SH-SY5Y (cell line): ENCODE data around the gene SMYD3.

Experiments
- GATA2 ChIP-seq: IDR thresholded peaks from 2 replicates; pipeline ENCODE4 v1.6.1; 2011; ENCODE audit warnings: mild to moderate bottlenecking, low read depth, low read length
- GATA3 ChIP-seq: IDR thresholded peaks from 2 replicates; pipeline ENCODE4 v1.6.1; 2011; ENCODE audit warnings: low read depth, mild to moderate bottlenecking, low read length, moderate library complexity

The SMYD3 gene

GRCh38 chr1:246311461-246311860 is 195.6 kb downstream of the SMYD3 start:
- no peak for TF ChIP-seq GATA3
- TF ChIP-seq GATA2, result no peak

GRCh38 chr1:246309247-246309884 is 197.7 kb downstream of the SMYD3 start:
- TF ChIP-seq GATA2 (no peak), GATA3 (no peak)

DNA sequence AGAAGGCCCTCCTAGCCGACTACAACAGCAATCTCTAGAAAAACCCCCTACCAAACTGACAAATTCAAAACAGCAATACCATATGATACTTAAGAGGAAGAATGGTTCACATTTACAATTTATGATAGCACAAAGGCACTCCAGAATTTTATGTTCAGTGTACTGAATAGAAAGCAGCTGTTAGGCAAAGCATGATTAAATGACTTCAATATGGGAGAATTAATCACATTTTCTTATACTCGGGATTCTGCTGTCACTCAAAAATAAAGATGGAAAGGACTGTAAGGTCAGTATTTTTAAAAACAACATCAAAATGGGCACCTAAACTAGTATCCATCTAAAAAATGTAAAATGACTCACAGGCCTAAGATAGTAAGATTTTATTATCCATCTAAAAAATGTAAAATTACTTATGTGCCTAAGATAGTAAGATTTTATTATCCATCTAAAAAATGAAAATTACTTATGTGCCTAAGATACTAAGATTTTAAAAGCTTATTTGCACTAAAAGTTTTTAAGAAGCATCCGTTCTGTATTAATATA is 198.5 kb downstream of the SMYD3 start:
- TF ChIP-seq GATA2, result no peak
- no peak for TF ChIP-seq GATA3

DNA sequence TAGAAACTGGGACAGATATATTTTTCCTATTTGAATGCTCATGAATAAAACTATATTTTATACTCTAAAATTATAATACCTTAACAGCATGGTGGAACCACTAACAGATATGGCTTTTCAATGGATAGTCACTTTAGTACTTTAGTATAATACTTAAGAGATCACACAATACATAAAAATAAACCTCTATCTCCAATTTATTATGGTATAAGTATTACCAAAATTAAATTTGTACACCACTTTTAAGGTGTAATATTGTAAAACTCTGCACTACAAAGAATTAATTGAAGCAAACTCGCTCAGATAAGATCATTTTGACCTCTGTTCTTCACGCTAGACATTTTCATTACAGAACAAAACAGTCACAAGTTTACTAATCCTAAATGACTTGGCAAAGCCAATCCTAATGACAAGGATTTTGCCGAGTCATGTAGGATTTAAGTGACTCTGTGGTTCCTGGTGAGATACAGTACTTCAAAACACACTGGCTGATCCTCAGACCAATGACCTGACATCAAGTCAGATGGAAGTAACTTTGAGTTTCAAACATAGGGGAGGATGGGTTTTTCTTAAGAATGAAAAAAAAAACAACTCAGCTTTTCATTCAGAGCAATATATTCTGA is 200.6 kb downstream of the SMYD3 start:
- TF ChIP-seq GATA3 (no peak), GATA2 (no peak)

GRCh38 chr1:246304484-246305259 is 202.4 kb downstream of the SMYD3 start:
- no peak for TF ChIP-seq GATA3
- no peak for TF ChIP-seq GATA2

DNA sequence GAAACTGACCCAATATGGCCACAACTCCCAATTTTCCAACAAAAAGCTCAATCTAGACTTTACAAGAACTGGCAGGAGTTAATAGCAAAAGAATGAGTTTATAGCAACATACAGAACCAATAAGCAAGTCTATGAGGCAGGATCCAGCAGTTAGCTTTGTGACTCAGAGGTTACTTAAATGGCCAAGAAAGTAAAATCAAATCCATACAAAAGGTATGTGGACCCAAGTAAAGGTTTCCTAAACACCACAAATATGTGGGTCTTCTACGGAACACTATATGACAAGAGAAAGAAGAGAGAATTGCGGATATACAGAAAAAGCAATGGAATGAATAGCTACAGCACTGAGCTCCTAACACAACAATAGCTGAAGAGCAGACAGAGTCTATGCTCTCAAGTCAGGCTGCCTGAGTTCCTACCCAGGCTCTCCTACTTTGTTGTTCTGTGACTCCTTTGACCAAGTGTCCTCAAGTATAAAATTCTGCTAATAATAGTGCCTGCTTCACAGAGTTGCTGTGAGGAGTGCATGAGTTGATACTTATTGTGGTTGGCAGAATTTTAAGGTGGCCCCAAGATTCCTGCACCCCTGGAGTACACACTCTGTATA is 204.3 kb downstream of the SMYD3 start:
- TF ChIP-seq GATA3 (no peak), GATA2 (no peak)

GRCh38 chr1:246302251-246302625 is 204.8 kb downstream of the SMYD3 start:
- TF ChIP-seq GATA2, result no peak
- no peak for TF ChIP-seq GATA3

DNA sequence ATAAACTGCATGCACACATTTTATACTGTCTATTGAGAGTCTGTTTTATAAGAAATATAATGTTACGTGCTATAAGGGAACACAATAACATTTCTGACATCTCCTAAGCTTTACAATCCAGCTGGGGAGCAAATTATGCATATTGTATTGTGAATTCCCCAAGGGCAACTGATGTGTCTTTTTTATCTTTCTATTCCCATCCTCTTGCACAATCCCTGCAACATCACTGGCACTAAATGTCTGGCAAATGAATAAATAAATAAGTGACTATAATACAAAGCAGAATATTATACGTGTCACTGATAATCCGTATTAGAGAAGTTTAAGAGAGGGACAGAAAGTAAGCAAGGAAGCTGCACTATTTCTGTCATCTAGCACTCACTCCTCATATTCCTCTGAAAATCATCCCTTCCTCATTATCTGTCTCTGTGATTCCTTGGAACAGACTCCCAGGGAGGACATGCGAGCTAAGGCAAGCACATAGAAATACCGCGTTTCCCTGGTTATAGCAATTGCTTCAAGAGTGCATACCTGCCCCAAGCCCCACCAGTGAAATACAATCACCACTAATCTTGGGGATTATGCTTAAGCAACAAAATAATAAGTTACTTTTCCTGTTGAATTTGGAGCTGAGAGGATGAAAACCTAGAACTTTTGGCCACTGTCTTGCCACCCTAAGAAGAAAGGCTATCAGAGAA is 205.4 kb downstream of the SMYD3 start:
- TF ChIP-seq GATA3 (no peak), GATA2 (no peak)

DNA sequence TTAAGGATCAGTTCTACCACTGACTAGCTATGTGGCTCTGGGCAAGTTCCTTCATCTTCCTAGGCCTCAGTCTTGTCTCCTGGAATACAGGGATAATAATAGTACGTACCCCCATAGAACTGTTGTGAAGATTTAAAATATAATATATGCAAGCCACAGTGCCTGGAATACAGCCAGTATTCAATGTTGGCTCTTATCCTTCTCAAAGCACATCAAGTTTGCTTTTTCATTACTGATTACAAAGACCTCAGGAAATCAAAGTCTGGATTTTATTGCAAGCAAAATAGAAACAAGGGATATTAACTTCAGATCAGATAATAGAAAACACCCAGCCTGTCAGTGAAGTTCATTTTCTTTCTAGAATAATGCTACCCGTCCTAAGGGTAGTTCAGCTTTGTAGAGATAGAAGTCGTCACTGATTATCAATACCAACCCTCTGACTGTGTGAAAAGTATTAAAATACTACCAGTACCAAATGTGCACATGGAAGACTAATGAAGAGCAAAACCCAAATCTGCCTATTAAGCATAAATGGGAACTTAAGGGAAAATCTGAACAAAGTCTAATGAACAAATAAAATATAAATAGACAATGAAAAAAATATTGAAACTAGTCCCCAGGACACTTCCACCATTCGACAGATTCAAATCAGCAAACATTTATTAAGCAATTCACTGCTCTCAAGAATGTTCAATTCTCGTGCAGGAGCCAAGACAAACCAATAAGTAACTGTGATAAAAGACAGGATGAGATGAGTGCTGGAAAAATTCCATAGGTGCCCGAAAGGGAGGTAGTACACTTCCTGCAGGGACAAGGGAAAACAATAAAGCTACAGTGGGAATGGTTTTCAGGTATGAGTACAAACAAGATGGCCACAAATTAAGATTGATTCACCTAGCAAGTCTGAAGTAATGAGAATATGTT is 206.2 kb downstream of the SMYD3 start:
- TF ChIP-seq GATA2 (no peak), GATA3 (no peak)

DNA sequence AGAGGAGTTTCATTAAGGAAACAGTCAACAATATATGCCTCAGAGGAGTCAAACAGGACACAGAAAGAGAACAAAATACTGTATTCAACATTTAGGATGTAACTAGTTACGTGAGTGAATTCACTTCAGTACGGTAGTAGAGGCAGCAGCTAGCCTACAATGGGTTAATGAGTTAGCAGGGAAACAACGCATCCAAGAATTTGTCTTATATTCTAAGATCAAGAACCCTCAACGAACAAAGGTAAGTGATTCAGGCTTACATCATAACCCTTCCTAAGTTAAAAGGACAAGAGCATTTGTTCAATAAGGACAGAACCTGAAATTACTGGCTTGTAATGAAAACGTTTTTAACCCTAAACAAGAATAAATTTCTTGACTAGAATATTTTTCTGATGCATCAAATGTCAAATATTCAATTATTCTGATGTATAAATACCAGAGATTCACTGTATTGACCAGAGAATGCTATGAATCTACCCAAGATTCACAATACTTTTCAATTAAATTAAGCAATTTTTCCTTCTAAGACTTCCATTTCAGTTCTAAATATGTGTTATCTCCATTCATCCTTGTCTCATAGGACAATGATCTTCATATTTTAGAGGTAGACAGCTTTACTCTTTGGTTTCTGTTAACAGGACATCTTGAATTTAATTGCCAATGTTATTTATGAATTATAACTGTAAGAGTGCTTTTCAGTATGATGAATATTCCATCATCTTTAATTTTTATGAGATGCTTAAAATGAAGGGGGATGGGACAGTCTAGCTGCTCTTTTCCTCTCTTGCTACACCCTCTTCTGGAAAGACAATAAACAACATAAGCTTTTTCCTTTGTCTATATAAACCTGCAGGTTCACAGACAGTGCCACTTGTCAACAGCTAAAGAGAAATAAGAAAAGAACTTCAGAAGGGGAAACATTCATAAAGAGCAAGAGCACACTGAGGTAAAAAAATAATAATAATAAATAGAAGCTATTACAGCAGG is 209.5 kb downstream of the SMYD3 start:
- TF ChIP-seq GATA2 (no peak), GATA3 (no peak)

- TF ChIP-seq GATA3, result no peak
- no peak for TF ChIP-seq GATA2
Measured at GRCh38 chr1:246295968-246296367, 211.1 kb downstream of the SMYD3 start.

DNA sequence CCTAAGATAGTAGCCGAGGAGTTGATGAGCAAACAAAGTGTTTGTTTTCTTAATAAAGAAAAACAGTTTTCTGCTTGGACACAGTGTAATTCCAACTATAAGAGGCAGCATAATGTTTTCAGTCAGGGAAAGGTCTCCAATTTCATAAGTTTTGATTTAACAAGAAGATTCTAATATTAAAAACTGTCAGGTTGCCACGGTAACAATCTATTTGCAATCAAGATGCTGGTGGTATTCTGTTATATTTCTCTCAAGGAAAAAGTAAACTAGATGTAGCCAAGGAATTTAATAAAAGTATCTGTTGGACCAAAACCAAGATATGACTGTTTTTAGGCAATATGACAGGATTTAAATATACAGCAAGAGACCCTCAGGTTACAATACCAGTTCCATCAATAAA is 211.7 kb downstream of the SMYD3 start:
- no peak for TF ChIP-seq GATA2
- TF ChIP-seq GATA3, result no peak
